Renal cortical epithelial cell (primary cell): ENCODE data around the gene VAPA. TPM values are rescaled to one million over a fixed set of nuclear protein-coding genes. Genes with fewer than 3 reads are reported as not detected.

ENCODE experiments used
- DNase-seq: peaks from one replicate; pipeline ENCODE4 v3.0.0-alpha.2; 2011; ENCODE audit warnings: low read depth
- total RNA-seq: library from RNA; depleted of rRNA; stranded (reverse); fragments of >200 nt; gene quantifications from 2 replicates; pipeline ENCODE4 v1.2.3, GENCODE V29; 2014

Gene VAPA
- total RNA-seq, 1 donor from 2014 or later: 403 TPM

- DNase-seq: peak; percentile 64
Measured at GRCh38 chr18:9914584-9915290, 921 bp downstream of the VAPA start.

- no peak for DNase-seq
Measured at GRCh38 chr18:9915291-9916076, 1.7 kb downstream of the VAPA start.

DNA sequence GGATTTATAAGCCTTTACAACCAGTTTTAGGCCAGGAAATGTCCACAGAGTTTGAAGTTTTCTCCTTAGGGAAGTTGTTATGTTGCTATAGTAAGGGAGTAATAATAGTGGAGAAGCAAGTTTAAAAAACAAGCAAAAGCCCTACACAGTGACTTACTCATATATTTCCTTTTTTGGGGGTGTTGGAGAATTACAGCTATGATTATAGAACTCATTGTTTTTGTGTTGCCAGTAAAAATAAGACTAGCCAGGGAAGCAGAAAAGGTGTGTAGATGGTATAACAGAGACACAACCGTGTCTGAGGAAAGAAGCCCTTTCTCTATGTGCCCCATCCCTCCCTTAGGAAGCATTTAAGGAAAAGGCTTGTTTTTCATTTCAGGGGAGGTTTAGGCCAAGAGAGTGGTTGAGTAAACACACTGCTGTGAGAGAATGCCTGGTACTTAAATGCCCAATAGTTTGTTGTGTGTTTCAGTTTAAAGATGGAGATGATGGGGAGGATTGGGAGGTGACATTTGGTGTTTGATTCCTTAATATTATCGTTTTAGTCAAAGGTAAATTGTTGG lies 2.3 kb downstream of the VAPA start:
- DNase-seq: peak; percentile 71

- no peak for DNase-seq
Measured at GRCh38 chr18:9916808-9917207, 3.0 kb downstream of the VAPA start.

DNA sequence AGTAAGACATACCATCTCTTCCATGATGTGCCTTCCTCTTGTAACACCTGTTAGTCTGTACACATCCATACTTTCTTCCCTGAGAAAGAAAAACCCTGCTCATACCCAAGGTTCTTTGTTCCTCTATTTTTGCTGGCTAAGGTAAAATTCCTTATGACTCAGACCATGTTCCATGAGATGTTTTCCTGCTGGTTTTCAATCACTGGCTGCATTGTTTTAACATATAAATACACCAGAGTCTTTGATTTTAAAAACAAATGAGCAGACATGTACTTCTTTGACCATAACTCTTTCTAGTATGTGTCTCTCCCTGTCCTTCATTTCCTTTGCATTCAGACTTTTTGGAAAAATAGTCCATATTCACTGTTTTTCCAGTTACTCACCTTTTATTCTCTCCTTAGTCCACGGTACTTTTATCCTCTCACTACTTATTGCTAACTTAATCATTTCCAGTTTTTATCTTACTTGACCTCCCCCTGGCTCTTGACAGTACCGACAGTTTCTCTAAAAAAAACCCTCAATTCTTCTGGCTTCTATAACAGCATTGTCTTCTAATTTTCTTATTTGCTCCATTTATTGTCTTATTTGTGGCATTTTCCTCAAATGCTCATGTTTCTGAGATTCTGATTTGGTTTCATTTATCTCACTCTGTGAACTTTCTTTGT lies 4.3 kb downstream of the VAPA start:
- DNase-seq: peak; percentile 85

DNA sequence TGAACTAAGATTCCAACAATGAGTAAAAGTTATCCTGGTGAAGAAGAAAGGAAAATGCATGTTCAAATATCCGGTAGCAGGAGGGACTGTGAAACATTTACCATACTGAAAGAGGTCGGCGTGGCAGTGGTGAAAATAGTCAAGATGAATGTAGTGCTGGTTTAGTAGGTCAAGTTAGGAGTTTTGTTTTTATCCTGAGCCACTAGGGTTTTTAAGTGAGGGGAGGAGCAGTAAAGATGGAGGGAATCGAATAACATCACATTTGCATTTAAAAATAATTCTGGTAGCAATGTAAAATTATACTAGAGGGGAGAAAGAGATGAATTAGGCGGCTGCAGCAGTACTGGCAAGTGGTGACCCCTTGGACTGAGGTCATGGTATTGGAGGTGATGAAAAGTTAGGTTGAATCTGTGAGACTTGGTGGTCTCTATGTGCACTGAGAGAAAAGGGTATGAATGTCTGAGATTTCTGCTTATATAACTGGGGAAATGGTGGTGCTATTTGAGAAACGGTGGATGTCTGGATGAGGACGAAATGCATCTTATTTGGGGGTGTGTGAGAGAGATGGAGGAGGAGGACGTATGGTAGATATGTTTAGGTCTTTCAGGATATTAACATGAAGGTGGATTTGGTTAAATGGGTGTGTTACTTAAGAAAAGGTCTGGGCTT lies 5.9 kb downstream of the VAPA start:
- DNase-seq: no peak

DNA sequence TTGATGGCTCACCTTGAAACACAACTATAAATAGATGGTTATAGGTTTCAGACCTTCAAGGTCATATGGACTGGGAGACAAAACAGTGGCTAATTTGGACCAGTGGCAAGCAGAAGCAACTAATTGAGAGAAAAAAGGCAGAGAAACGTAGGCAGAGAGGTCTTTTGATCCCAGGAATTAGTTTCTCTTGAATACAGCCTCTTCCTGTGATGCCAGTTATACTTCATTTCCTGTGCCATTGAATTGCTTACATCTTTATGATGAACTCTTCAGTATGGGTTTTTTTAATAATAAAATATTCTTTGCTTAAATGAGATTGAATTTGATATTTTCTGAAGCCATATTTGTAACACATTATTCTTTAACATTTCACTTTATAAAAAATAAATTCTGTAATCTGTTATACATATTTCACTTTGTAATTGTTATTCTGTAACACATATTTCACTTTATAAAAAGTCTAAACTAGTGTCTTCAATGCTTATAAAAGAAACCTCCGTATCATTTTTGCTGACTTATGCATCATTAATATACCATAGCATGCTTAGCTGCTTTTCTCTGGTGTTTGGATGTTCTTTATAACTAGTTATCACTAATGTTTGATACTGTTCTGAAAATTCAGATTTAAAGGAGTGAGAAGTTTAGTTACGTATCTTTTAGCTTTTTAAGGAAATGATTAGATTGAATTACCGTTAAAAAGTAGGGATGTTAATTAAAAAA lies 8.9 kb downstream of the VAPA start:
- no peak for DNase-seq

DNA sequence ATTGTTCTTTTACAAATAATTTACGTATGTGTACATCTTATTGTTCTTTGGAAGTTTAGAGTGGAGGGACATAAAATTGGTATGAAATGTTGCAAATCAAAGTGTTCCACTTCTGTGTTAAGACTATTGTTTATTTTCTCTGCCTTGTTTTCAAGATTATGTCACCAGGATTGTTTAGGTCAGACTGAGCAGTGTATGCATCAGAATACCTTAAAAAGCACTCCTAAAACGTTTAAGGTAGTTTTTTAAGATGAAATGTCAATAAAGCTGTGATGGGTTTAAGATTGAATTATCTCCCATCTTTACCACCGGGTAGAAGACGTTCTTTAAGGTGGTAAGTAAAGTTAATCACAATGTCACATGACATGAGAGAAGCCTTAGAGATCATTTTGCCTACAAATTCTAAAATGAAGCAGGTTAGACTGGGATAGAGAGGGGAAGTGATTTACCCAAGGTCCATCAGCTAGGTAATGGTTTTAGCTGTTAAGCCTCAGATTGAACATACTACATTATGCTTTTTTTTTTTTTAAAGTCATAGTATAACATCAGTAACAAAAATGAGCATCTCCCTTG lies 10.6 kb downstream of the VAPA start:
- no peak for DNase-seq

DNA sequence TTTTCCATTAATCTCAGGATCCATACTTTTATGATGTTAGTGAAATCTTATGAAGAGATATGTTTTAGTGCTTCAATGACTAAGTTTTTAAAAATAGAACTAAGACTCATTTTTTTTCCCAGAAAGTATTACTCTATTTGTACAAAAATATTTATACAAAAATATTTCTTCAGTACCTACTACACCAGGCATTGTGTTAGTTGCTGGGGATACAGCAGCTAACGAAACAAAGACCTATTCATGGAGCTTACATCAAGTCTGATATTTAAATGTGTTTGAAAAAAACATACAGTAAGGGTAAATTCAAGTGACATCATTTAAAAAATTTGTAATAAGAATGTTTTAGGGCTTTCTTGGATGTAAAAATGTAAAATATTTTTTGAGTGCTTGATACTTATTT lies 11.6 kb downstream of the VAPA start:
- DNase-seq: no peak

DNA sequence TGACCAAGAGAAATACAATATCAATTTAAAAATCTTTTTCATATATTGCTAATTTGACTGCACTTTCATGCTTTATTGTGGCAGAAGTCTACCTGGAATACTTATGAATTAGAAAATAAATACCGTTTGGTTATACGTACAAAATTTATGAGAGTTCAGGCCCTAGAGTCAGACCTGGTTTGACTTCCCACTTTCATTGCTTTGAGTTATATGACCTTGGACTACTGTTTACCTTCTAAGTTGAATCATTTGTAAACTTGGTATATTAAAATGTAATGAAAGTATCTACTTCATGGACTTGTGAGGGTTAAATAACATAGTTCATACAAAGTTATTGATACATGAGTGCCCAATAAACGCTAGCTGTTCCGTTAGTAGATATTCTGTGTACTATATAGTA lies 12.0 kb downstream of the VAPA start:
- no peak for DNase-seq

- DNase-seq: peak; percentile 46
Measured at GRCh38 chr18:9926223-9926894, 12.5 kb downstream of the VAPA start.

GRCh38 chr18:9926977-9927376 lies 13.2 kb downstream of the VAPA start:
- DNase-seq: no peak

- no peak for DNase-seq
Measured at GRCh38 chr18:9927392-9928063, 13.7 kb downstream of the VAPA start.

DNA sequence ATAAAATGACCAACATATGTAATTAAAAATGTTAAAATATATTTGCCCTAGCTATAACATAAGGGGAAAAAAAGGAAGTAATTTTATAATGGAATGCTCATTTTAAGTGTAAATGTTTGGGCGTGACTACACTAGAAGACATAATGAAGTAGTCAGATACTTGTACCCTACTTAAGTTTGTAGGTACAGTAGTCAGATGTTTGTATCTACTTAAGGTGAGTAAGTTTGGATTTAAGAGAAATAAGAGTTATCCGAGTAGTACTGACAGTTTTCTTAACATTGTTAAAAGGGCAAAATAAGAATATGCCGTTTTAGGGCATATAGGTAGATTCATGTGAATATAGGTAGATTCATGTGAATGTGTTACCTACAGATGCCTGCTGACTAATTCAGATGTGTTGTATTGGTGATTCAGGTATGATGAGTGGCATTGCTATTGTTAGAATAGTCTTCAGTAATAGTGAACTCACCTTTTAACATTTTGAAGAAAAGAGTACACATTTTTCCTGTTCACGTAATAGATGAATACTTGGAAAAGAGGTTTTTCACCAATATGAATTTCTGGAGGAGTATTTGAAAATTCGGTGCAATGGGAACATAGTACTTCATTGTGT lies 14.9 kb downstream of the VAPA start:
- no peak for DNase-seq

- DNase-seq: no peak
Measured at GRCh38 chr18:9930299-9930884, 16.6 kb downstream of the VAPA start.

DNA sequence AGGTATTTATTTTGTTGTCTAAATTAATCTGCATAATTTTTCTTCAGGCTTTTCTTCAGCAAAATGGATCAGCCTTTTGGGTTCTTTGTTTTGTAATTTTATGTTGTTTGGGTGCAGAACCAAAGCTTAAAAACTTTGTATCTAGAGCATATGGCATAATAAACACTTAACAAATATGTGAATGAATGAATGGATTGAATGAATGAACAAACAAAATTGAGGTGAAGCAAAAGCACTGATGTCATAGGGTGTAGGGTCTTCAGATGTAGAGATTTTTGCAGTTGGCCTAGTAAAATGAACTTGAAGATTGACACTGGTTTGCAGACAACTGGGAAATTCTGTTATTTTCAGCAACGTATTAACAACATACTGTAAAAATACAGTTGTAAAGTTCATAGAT lies 17.3 kb downstream of the VAPA start:
- DNase-seq: no peak

GRCh38 chr18:9931678-9932077 lies 17.9 kb downstream of the VAPA start:
- no peak for DNase-seq

DNA sequence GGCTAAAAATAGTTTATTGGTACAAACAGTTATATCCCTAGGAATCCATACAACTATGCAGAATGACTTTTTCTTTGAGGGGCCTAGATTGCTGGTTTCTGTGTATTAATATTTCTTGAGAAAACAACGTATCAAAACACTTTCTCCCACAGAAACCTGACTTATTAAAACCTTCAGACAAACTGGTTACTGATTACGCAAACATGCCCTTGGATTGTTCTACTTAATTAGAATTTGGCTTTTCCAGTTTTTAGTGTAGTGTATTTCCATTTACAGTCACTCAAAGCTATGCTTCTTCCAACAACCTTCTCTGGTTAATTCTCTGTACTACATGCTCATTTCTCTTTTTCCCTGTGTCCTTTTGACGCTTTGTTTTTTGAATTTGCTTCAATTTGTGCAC lies 20.0 kb downstream of the VAPA start:
- DNase-seq: peak; percentile 51

DNA sequence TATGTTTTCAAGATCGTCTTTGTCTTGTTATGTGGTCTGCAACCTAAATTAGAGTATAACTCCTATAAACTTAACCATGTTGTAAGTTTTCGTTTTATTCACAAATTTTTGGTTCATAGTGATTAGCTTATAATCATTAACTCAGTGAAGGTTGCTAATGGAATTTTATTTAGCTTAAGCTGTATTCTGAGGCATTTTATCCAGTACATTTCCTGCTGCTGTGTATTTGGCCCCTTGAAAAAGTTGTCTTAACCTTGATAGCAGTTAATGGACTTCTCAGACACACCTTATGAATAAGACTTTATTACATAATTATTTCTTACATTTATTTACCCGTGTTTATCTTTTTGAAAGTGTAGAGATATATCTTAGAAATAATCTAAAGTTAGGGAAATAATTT lies 20.5 kb downstream of the VAPA start:
- peak; percentile 55 for DNase-seq
